Left forelimb (tissue), 1 donor: ENCODE data around the gene SLC27A1.
"Not testable (repeated sequence)": the region's sequence is repeated elsewhere in the genome, so short reads cannot be mapped to it uniquely, and the experiment has no call there.

Source experiments
- DNase-seq: peaks from one replicate; pipeline ENCODE4 v3.0.0-alpha.2; 2018; ENCODE audit warnings: low spot score

SLC27A1 gene

DNA sequence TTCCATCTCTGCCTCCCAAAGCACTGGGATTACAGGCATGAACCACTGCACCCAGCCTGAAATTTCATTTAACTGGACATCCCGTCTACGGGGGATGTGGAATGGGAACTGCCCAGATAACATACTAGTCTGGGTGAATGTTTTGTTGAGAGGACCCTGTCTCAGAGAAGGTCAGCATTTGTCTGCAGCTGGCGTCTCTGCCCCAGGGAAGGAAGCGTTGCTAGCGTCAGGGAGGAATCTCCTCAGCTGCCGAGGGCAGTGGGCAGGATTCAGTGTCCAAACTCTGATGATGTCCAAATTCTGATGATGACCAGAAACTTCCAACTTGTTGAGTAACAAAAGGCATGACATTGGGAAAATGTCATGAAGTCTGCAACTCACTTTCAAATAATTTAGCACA, 12.7 kb upstream of the SLC27A1 start:
- no peak for DNase-seq

GRCh38 chr19:17458970-17459369, 11.4 kb upstream of the SLC27A1 start:
- DNase-seq, result no peak

GRCh38 chr19:17460372-17461230, 9.7 kb upstream of the SLC27A1 start, which contains the start of gene NXNL1:
Gene NXNL1, minus strand, starts transcription at chr19:17460926. Its CDS starts 57 bp downstream, at chr19:17460869.
- no peak for DNase-seq

GRCh38 chr19:17466487-17466850, 3.9 kb upstream of the SLC27A1 start:
- no peak for DNase-seq

- DNase-seq, result no peak
Measured at GRCh38 chr19:17467471-17468301, 2.6 kb upstream of the SLC27A1 start.

GRCh38 chr19:17468302-17469091, 1.8 kb upstream of the SLC27A1 start:
- no peak for DNase-seq

DNA sequence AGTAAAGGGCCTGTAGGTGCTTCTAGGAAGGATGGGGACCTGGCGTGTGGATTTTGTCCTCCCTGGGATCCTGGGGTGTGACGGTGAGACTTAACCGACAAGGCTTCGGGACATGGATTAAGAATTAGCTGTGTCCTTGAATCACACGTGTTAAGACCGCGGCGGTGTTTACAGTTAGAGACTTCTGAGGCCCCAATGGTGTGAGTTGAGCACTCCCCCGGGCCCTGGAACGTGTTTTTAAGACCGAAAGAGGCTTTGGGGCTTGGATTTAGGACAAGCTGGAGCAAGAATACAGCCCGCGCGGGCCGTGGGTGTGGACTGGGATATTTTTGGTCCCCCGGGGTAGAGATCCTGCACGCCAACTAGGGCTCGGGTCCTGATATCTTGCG, 1.2 kb upstream of the SLC27A1 start:
- DNase-seq, result no peak

- DNase-seq, result peak; percentile 92
Measured at GRCh38 chr19:17469481-17470067, 750 bp upstream of the SLC27A1 start.

- no peak for DNase-seq
Measured at GRCh38 chr19:17471410-17472125, 1.2 kb downstream of the SLC27A1 start.

DNA sequence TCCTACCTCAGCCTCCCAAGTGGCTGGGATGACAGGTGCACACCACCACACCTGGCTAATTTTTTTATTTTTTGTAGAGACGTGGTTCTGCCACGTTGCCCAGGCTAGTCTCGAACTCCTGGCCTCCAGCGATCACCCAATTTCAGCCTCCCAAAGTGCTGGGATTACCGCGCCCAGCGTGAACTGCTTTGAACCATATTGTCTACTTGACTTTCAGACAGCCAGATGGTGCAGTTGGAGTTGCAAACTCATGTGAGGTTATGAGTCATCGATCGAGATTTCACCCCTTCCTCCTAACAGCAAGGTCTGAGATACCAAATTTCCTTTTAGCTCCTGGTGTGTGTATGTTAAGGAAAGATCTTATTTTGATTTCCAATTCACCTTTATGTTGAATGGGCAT, 2.7 kb downstream of the SLC27A1 start:
- DNase-seq, result no peak

DNA sequence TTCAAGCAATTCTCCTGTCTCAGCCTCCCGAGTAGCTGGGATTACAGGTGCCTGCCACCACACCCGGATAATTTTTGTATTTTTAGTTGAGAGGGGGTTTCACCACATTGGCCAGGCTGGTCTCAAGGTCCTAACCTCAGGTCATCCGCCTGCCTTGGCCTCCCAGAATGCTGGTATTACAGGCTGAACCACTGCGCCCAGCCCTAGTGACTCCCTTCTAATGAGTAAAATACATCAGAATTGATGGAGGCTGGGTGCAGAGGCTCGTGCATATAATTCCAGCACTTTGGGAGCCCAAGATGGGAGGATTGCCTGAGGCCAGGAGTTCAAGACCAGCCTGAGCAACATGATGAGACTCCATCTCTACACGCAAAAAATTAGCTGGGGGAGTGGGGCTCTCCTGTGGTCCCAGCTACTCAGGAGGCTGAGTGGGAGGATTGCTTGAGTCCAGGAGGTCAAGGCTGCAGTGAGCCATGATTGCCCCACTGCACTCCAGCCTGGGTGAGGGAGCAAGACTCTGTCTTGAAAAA, 4.8 kb downstream of the SLC27A1 start:
- DNase-seq, result not testable (repeated sequence)

- no peak for DNase-seq
Measured at GRCh38 chr19:17475541-17476115, 5.3 kb downstream of the SLC27A1 start.

DNA sequence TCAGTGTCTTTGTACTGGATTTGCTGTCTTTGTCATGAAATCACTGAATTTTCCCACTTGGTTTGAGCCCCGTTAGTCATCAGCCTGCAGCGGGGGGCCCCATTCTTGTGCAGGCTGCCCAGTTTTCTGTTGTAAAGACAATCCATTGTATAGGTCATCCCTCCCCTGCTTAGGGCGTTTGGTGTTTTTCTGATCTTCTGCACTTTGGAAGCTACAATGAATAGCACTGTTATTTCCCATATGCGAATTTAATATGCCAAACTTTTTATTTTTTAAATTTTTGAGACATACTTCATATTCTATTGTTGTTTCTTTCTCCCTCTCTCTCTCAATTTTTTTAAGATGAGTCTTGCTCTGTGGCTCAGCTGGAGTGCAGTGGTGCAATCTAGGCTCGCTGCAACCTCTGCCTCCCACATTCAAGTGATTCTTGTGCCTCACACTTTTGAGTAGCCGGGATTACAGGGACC, 9.0 kb downstream of the SLC27A1 start:
- DNase-seq, result no peak

GRCh38 chr19:17481986-17482385, 11.7 kb downstream of the SLC27A1 start:
- no peak for DNase-seq

- DNase-seq, result no peak
Measured at GRCh38 chr19:17482877-17483604, 12.7 kb downstream of the SLC27A1 start.

DNA sequence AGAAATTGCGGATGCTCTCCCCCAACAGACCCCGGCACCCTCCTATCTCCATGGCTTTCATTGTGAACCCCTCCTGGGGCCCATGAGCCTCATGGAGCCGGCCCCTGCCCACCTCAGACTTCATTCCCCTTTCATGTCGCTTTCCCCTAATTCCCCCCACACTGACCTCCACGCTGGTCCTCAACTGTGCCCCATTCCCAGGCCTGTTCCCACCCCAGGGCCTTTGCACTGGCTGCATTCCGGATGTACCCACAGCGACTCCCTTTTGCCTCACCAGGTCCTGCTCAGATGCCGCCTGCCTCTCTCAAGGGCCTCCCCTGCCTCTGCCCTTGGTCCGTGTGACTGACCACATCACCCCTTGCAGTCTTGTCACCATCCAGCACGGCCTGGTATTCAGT, 13.3 kb downstream of the SLC27A1 start:
- no peak for DNase-seq

DNA sequence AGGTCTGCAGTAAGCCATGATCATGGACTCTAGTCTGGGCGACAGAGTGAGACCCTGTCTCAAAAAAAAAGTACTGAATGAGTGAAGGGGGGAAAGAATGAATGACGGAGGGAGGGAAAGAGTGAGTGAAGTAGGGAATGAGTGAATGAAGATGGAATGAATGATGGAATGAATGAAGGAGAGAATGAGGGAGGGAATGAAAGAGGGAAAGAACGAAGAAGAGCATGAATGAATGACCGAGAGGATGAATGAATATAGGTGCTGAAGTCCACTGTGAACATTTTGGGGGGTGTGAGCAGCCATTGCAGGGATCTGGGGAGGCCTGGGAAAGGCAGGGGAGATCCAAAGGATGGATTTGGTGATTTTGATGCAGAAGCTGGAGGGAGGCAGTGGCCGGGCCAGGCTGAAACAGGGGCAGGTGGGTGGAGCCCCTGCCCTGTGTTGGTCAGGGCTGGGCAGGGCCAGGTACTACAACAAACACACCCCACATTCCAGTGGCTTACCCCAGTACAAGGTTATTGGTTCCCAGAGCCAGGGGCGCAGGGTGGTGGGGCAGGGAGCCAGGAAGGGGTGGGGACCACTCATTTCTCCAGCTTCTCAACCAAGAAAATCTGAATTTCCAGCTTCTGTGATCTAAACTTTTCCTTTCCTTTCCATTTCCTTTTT, 14.3 kb downstream of the SLC27A1 start:
- no peak for DNase-seq

- no peak for DNase-seq
Measured at GRCh38 chr19:17486545-17487240, 16.4 kb downstream of the SLC27A1 start.
